ENCODE measurements around the gene ERFL. TPM values are rescaled to one million over a fixed set of nuclear protein-coding genes. Genes with fewer than 3 reads are reported as not detected.

ERFL gene
- total RNA-seq, 2 experiments from 2014 or later, result 1.3 to 2.0 TPM

DNA sequence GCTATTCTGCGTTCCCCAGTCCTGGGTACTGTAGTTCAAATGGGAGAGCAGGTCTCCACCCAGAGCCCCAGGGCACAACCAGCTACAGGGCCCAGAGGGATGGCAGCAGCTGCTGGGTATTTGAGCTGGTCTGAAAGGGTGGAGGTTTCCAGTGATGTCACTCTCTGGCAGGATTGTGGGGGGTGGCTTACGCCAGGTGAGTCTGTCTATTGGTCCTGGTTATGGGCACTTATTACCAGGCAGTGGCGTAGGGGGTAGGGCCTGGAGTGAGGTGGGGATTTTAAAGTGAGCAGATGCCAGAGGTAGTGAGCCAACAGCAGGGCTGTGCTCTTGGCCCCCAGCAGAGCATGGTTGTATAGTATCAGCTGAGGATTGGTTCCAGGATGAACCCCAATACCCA, 62.0 kb downstream of the ERFL start:
- H3K4me1 Mint-ChIP-seq (ENCODE audit: low read depth), result peaks cover 88% of the 10 kb centered on the region
- intact Hi-C loops (cut with micrococcal nuclease), result no loop called here
- peaks cover 76% of the 10 kb centered on the region for H3K36me3 Mint-ChIP-seq
- ChIA-PET POLR2A (interaction anchor here (0.9 kb wide), 1 partner anchor 17 kb away, joined by 3 read pairs; the partner anchor contains the start of gene ARHGEF1), CTCF (no interaction called here)
- no peaks in the 10 kb centered on the region for H3K9me3 Mint-ChIP-seq
- DNase-seq, result no peak
- peak overlapping the region; percentile 40 for H3K4me3 Mint-ChIP-seq
- H3K27me3 Mint-ChIP-seq, result no peaks in the 10 kb centered on the region
- H3K27ac Mint-ChIP-seq, result peak overlapping the region; percentile 71

DNA sequence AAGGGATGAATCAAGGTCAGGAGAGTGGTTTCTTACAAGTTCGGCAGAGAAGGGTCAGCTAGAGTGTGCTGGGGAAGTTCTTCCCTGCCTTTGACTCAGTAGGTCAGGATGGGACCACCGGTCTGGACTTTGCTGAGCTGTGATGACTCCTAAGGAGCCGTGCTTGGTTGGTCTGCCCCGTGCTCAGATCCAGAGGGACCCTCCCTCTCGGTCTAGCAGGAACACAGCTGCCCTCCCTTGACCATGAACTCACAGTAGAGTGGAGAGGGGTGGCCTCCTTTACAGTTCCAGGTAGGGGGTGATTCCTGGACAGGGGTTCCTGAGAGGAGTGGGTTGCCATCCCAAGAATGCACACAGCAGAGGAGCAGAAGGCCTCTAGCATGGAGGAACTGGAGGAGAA, 63.9 kb downstream of the ERFL start:
- peaks cover 71% of the 10 kb centered on the region for H3K36me3 Mint-ChIP-seq
- ChIA-PET POLR2A (interaction anchor here (2.9 kb wide), 1 partner anchor 81 kb away, joined by 9 read pairs; no protein-coding TSS in a partner anchor), CTCF (interaction anchor here (0.9 to 1.0 kb wide), 2 partner anchors 86 to 88 kb away, joined by 3 read pairs; no protein-coding TSS in a partner anchor)
- no peaks in the 10 kb centered on the region for H3K9me3 Mint-ChIP-seq
- H3K4me3 Mint-ChIP-seq, result peak overlapping the region; percentile 36
- H3K27ac Mint-ChIP-seq, result peak overlapping the region; percentile 82
- no peaks in the 10 kb centered on the region for H3K27me3 Mint-ChIP-seq
- intact Hi-C loops (cut with micrococcal nuclease), result no loop called here
- H3K4me1 Mint-ChIP-seq (ENCODE audit: low read depth), result peaks cover 75% of the 10 kb centered on the region
- no peak for DNase-seq

DNA sequence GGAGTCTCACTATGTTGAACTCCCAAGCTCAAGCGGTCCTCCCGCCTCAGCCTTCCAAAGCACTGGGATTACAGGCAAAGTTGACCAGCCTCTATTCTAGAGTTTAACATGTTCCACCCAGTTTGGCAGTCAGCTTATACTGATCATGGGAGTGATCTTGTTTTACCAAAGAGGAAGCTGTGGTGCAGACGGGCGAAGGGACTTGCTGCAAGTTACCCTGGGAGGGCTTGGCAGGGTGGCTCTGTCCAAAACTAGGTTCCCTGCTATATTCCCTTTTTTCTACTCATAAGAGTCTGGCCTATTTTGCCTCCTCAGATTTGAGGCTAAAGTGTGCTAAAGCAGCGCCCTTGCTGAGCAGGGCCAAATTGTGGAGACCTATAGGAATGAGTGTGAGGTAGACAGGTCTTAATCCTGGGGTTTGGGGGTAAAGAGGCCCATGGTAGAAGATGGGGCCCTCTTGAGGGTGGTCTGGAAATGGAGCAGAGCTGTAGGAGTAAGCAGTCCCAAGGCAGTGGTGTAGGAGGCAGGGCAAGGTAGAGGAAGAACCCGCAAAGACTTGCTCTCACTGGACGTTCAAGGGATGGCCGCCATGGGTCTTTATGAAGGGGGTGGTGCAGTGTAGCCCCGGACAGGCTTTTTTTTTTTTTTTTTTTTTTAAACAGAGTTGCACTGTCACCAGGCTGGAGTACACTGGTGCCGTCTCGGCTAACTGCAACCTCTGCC, 64.9 kb downstream of the ERFL start:
- peak overlapping the region; percentile 87 for H3K4me3 Mint-ChIP-seq
- peaks cover 62% of the 10 kb centered on the region for H3K36me3 Mint-ChIP-seq
- peak overlapping the region; percentile 86 for H3K27ac Mint-ChIP-seq
- H3K27me3 Mint-ChIP-seq, result no peaks in the 10 kb centered on the region
- CTCF ChIA-PET, result interaction anchor here (0.9 to 1.5 kb wide), 5 partner anchors 10 to 95 kb away, joined by 3 to 4 read pairs (median 3); partner anchors contain the start of gene RABAC1
- intact Hi-C loops (cut with micrococcal nuclease), result no loop called here
- no peaks in the 10 kb centered on the region for H3K9me3 Mint-ChIP-seq
- POLR2A ChIA-PET, result interaction anchor here (1.5 to 4.5 kb wide), 3 partner anchors 9 to 82 kb away, joined by 4 to 68 read pairs (median 9); partner anchors contain the start of gene CD79A
- no peak for DNase-seq
- peaks cover 69% of the 10 kb centered on the region for H3K4me1 Mint-ChIP-seq (ENCODE audit: low read depth)

DNA sequence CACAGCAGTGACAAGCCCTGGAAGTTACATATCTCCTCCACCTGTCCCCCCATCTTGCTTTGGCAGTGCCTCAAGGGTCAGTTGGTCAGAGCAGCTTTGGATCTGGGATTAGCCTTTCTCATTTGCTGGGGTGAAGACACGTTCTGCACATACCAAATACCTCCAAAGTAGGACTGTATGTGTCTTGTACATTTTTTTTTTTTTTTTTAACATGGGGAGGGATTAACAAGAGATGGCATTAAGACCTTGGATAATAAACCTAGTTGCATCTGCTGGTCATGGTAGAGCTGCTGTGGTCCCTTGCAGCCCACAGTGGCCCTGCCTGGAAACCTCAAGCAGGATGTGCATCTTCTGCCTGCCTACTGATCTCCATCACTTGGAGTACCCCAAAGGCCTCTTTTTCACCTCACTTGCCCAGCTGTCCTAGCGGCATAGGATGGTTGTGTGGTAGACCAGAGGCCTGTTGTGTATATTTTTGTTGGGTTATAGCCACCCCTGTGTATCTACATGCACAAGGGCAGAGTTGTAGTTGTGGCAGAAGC, 65.7 kb downstream of the ERFL start:
- H3K27me3 Mint-ChIP-seq, result no peaks in the 10 kb centered on the region
- H3K27ac Mint-ChIP-seq, result peak overlapping the region; percentile 94
- no peak for DNase-seq
- H3K36me3 Mint-ChIP-seq, result peaks cover 54% of the 10 kb centered on the region
- POLR2A ChIA-PET, result interaction anchor here (1.5 to 4.5 kb wide), 3 partner anchors 9 to 83 kb away, joined by 4 to 68 read pairs (median 9); partner anchors contain the start of gene CD79A
- CTCF ChIA-PET, result interaction anchor here (0.6 to 1.5 kb wide), 5 partner anchors 11 to 94 kb away, joined by 3 to 4 read pairs (median 3); no protein-coding TSS in a partner anchor
- intact Hi-C loops (cut with micrococcal nuclease), result no loop called here
- H3K4me1 Mint-ChIP-seq (ENCODE audit: low read depth), result peaks cover 60% of the 10 kb centered on the region
- peak overlapping the region; percentile 87 for H3K4me3 Mint-ChIP-seq
- no peaks in the 10 kb centered on the region for H3K9me3 Mint-ChIP-seq

DNA sequence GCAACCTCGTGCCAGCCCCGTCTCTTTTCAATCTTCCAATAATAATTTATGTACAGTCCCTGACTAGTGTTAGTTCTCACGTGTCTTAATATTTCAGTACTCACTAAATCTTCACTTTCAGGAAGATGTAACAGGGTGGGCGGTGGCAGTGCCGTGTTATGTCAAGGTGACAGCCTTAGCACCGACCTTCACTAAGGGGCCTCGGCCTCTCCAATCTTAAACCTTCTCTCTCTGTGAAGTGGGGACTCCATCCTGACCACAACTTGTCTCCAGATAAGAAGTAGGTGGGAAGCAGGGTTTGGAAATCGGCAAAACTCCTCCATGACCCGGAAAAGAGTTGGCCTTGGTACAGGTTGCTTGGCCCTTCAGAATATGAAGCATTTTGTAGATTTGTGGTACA, 66.4 kb downstream of the ERFL start:
- DNase-seq, result no peak
- H3K4me1 Mint-ChIP-seq (ENCODE audit: low read depth), result peaks cover 55% of the 10 kb centered on the region
- H3K4me3 Mint-ChIP-seq, result peak overlapping the region; percentile 87
- peak overlapping the region; percentile 94 for H3K27ac Mint-ChIP-seq
- CTCF ChIA-PET, result interaction anchor here (0.8 to 4.2 kb wide), 4 partner anchors 11 to 96 kb away, joined by 3 to 51 read pairs (median 16); partner anchors contain the start of gene RABAC1
- POLR2A ChIA-PET, result interaction anchor here (0.6 to 4.5 kb wide), 3 partner anchors 10 to 21 kb away, joined by 3 to 68 read pairs (median 4); partner anchors contain the start of gene CD79A
- no peaks in the 10 kb centered on the region for H3K9me3 Mint-ChIP-seq
- intact Hi-C loops (cut with micrococcal nuclease), result no loop called here
- peaks cover 54% of the 10 kb centered on the region for H3K36me3 Mint-ChIP-seq
- H3K27me3 Mint-ChIP-seq, result no peaks in the 10 kb centered on the region

DNA sequence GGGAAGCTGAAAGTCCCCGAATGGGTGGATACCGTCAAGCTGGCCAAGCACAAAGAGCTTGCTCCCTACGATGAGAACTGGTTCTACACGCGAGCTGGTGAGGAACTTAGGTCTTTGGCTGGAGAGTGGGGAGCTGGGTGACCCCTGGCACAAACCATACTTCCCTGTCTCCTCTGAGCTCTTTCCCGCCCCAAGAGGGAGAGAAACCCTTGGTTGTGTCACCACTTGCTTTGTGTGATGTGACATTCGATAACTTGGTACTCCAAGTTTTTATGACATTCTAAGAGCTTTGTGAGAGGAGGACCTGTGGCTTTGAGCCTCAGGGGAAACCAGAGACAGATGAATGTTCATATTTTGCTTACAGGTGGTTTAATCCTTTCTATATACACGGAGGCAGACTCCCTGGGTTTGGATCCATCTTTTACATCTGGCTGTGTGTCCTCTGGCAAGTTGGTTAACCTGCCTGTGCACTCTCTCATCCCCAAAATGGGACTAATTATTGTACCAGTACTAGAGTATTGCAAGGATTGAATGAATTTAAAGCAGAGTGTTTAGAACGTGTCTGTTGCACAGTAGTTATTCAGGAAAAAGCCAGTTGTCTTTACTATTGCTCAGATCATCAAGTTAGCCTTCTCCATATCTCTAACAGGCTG, 67.0 kb downstream of the ERFL start:
- H3K9me3 Mint-ChIP-seq, result no peaks in the 10 kb centered on the region
- peaks cover 51% of the 10 kb centered on the region for H3K4me1 Mint-ChIP-seq (ENCODE audit: low read depth)
- H3K27me3 Mint-ChIP-seq, result no peaks in the 10 kb centered on the region
- CTCF ChIA-PET, result interaction anchor here (0.8 to 4.2 kb wide), 5 partner anchors 11 to 97 kb away, joined by 3 to 51 read pairs (median 20); partner anchors contain the start of gene RABAC1
- POLR2A ChIA-PET, result interaction anchor here (0.6 to 4.5 kb wide), 8 partner anchors 7 to 97 kb away, joined by 3 to 68 read pairs (median 15); partner anchors contain the start of gene RABAC1
- intact Hi-C loops (cut with micrococcal nuclease), result no loop called here
- peaks cover 51% of the 10 kb centered on the region for H3K36me3 Mint-ChIP-seq
- DNase-seq, result no peak
- peak overlapping the region; percentile 87 for H3K4me3 Mint-ChIP-seq
- peak overlapping the region; percentile 94 for H3K27ac Mint-ChIP-seq

DNA sequence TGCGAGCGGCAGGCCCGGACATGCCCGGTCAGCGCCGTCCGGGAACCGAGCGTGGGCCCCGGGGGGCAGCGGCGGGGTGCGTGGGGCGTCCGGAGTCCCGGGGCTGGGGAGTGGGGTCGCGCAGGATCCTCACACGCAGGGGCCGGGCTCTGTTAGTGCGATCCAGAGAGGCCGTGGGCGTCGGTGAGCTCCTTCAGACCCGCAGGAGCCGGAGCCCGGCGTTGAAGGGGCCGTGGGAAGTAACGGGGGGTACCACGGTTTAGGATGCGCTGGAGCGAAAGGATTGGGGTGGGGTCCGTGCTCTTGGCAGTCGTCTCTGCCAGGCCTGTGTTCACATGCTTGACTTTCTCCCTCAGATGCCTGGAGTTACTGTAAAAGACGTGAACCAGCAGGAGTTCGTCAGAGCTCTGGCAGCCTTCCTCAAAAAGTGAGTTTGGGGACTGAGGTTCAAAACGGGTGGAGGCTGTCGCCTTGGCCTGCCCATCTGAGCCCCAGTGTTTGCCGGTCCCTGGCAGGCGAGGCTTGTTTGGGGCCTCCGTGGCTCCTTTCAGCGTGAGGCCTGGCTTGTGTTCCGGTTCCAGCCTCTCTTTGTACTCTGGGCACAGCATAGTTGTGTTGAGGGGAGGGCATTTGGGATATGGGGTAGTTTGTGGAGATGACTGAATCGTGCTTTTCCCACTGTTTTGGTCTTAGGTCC, 67.7 kb downstream of the ERFL start:
- H3K27me3 Mint-ChIP-seq, result no peaks in the 10 kb centered on the region
- H3K4me1 Mint-ChIP-seq (ENCODE audit: low read depth), result peaks cover 46% of the 10 kb centered on the region
- H3K9me3 Mint-ChIP-seq, result no peaks in the 10 kb centered on the region
- DNase-seq, result peak; percentile 42
- intact Hi-C loops (cut with micrococcal nuclease), result loop anchor here (1.0 kb wide), 1 partner anchor 11 kb away; no protein-coding TSS in a partner anchor
- peak overlapping the region; percentile 94 for H3K27ac Mint-ChIP-seq
- CTCF ChIA-PET, result interaction anchor here (0.8 to 4.2 kb wide), 14 partner anchors 11 to 496 kb away, joined by 3 to 51 read pairs (median 5); partner anchors contain the start of genes B9D2, ERFL and RABAC1
- H3K36me3 Mint-ChIP-seq, result peaks cover 47% of the 10 kb centered on the region
- peak overlapping the region; percentile 87 for H3K4me3 Mint-ChIP-seq
- POLR2A ChIA-PET, result interaction anchor here (1.0 to 4.5 kb wide), 9 partner anchors 8 to 98 kb away, joined by 3 to 68 read pairs (median 13); partner anchors contain the start of genes CD79A and RABAC1

DNA sequence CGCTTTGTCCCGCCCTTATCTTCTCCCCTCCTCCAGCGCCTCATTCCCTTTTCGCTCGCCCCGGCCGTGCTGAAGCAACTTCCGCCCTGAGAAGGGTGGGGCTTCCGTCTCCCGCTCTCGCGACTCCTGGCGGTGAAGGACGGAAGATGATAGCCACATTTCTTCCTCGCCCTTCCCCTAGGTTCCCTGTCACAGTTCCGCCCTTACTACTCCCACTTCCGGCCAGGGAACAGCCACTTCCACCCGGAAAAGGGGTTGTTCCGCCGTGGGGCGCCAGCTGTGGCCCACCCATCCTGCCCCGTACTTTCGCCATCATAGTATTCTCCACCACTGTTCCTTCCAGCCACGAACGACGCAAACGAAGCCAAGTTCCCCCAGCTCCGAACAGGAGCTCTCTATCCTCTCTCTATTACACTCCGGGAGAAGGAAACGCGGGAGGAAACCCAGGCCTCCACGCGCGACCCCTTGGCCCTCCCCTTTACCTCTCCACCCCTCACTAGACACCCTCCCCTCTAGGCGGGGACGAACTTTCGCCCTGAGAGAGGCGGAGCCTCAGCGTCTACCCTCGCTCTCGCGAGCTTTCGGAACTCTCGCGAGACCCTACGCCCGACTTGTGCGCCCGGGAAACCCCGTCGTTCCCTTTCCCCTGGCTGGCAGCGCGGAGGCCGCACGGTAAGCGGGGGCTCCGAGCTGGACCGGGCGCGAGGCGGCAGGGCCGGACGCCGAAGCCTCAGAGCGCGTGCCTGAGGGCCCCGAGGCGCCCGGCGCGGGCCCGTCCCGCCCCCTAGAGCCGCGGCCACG, 68.4 kb downstream of the ERFL start, which contains the start of gene RPS19:
RPS19 (plus strand) TSS at position 638 of the 801 bp plus-strand sequence. CDS start 520 bp downstream, outside the sequence.
- Mint-ChIP-seq H3K9me3 (no peaks in the 10 kb centered on the region), H3K27me3 (no peaks in the 10 kb centered on the region), H3K4me1 (ENCODE audit: low read depth) (peaks cover 43% of the 10 kb centered on the region), H3K27ac (peak within 1 kb of the TSS; percentile 94), H3K4me3 (peak within 1 kb of the TSS; percentile 87), H3K36me3 (peaks cover 43% of the 10 kb centered on the region)
- peak; percentile 99 for DNase-seq
- intact Hi-C loops (cut with micrococcal nuclease), result loop anchor here (1.0 to 2.0 kb wide), 5 partner anchors 11 to 99 kb away; partner anchors contain the start of gene RABAC1
- ChIA-PET POLR2A (interaction anchor here (0.6 to 4.5 kb wide), 12 partner anchors 9 to 420 kb away, joined by 3 to 68 read pairs (median 5); partner anchors contain the start of genes CD79A, DMAC2 and RABAC1), CTCF (interaction anchor here (0.6 to 4.2 kb wide), 21 partner anchors 10 to 496 kb away, joined by 3 to 51 read pairs (median 4); partner anchors contain the start of genes B9D2, ERFL and RABAC1)

DNA sequence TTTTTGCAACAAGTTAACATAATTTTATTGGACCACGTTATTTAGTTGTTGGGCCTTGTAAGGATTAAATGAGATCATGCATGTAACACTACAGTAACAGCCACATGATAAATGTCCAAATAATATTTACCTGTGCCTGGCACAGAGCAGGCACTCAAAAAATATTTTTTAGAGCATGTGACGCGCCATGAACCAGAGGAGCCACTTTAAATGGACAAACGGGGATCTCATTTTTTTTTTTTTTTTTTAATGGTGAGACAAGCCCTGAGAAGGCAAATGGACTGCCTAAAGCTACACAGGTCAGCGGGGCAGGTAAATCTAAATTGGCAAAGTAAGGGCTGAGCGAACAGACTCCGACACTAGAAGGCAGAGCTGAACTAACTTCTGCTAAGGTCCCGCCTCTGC, 69.0 kb downstream of the ERFL start:
- Mint-ChIP-seq H3K27ac (peak overlapping the region; percentile 94), H3K4me1 (ENCODE audit: low read depth) (peaks cover 37% of the 10 kb centered on the region), H3K36me3 (peaks cover 37% of the 10 kb centered on the region), H3K9me3 (no peaks in the 10 kb centered on the region), H3K27me3 (peaks cover 5% of the 10 kb centered on the region), H3K4me3 (peak overlapping the region; percentile 87)
- ChIA-PET CTCF (interaction anchor here (0.6 to 4.2 kb wide), 19 partner anchors 9 to 495 kb away, joined by 3 to 51 read pairs (median 4); partner anchors contain the start of genes B9D2, ERFL and RABAC1), POLR2A (interaction anchor here (0.6 to 4.5 kb wide), 10 partner anchors 9 to 420 kb away, joined by 3 to 68 read pairs (median 8); partner anchors contain the start of genes DMAC2 and RABAC1)
- DNase-seq, result no peak
- intact Hi-C loops (cut with micrococcal nuclease), result loop anchor here (1.0 to 2.0 kb wide), 4 partner anchors 28 to 100 kb away; partner anchors contain the start of gene RABAC1

Measured in activated CD4-positive, alpha-beta memory T cell treated with anti-CD3 and anti-CD28 coated beads for 36 hours (primary cell).